Measurements from ENCODE around the gene CCDC63. TPM values are rescaled to one million over a fixed set of nuclear protein-coding genes. Genes with fewer than 3 reads are reported as not detected.

Gene CCDC63
- total RNA-seq, 1 experiment from 2014 or later: not detected

DNA sequence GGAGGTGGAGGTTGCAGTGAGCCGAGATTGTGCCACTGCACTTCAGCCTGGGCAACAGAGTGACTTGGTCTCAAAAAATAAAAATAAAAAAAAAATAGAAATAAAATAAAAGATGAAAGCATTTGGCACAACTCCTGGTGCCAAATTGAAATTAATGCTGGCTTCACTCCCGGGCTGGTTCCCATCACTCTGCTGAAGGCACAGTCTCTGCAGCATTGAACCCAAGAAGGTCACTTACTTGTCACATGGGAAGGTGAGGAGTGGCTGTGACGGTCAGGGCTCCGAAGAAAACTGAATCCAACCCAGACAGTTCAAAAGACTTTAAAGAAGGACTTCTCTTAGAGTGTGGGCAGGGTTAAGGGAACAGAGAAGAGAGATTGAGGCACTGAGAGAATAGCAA is 10.5 kb upstream of the CCDC63 start:
- Histone ChIP-seq H3K27me3 (ENCODE audit: control insufficient read depth, insufficient read depth, low read length) (no peaks in the 10 kb centered on the region), H3K4me1 (ENCODE audit: control insufficient read depth, insufficient read depth, low read length) (no peaks in the 10 kb centered on the region), H3K4me3 (ENCODE audit: low read depth in 2 of 2, low read length in 2 of 2) (no peak overlapping the region), H3K9me3 (ENCODE audit: control insufficient read depth, insufficient read depth, low read depth, low read length) (no peaks in the 10 kb centered on the region), H3K36me3 (ENCODE audit: control insufficient read depth, insufficient read depth, low read length) (no peaks in the 10 kb centered on the region), H3K27ac (ENCODE audit: low read length) (no peak overlapping the region)
- no peak for ATAC-seq
- POLR2A ChIA-PET: no interaction called here
- BruUV-seq (replicated peaks): no TSS peak
- no peak for DNase-seq (ENCODE audit: low read depth, low spot score)
- in situ Hi-C loops (cut with HindIII; ENCODE audit: low pct_unique_long_range_greater_than_20kb, low sequenced_read_pairs) (no loop called here), intact Hi-C loops (cut with micrococcal nuclease; ENCODE audit: unreplicated experiment) (loop anchor here (10.0 kb wide), 1 partner anchor 49 kb away; no protein-coding TSS in a partner anchor)
- TF ChIP-seq TCF7L2 (IDR thresholded peaks at IDR 0.05; ENCODE audit: low read depth, low read length) (no peak), POLR2AphosphoS5 (IDR thresholded peaks at IDR 0.05; ENCODE audit: low read depth, low read length) (no peak), SIN3A (IDR thresholded peaks at IDR 0.05; ENCODE audit: borderline replicate concordance, insufficient read depth, low read depth, low read length) (no peak)
- TF ChIP-seq, protein P1, sequence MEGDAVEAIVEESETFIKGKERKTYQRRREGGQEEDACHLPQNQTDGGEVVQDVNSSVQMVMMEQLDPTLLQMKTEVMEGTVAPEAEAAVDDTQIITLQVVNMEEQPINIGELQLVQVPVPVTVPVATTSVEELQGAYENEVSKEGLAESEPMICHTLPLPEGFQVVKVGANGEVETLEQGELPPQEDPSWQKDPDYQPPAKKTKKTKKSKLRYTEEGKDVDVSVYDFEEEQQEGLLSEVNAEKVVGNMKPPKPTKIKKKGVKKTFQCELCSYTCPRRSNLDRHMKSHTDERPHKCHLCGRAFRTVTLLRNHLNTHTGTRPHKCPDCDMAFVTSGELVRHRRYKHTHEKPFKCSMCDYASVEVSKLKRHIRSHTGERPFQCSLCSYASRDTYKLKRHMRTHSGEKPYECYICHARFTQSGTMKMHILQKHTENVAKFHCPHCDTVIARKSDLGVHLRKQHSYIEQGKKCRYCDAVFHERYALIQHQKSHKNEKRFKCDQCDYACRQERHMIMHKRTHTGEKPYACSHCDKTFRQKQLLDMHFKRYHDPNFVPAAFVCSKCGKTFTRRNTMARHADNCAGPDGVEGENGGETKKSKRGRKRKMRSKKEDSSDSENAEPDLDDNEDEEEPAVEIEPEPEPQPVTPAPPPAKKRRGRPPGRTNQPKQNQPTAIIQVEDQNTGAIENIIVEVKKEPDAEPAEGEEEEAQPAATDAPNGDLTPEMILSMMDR (IDR thresholded peaks at IDR 0.05): no peak
- TF ChIP-seq, protein P2, sequence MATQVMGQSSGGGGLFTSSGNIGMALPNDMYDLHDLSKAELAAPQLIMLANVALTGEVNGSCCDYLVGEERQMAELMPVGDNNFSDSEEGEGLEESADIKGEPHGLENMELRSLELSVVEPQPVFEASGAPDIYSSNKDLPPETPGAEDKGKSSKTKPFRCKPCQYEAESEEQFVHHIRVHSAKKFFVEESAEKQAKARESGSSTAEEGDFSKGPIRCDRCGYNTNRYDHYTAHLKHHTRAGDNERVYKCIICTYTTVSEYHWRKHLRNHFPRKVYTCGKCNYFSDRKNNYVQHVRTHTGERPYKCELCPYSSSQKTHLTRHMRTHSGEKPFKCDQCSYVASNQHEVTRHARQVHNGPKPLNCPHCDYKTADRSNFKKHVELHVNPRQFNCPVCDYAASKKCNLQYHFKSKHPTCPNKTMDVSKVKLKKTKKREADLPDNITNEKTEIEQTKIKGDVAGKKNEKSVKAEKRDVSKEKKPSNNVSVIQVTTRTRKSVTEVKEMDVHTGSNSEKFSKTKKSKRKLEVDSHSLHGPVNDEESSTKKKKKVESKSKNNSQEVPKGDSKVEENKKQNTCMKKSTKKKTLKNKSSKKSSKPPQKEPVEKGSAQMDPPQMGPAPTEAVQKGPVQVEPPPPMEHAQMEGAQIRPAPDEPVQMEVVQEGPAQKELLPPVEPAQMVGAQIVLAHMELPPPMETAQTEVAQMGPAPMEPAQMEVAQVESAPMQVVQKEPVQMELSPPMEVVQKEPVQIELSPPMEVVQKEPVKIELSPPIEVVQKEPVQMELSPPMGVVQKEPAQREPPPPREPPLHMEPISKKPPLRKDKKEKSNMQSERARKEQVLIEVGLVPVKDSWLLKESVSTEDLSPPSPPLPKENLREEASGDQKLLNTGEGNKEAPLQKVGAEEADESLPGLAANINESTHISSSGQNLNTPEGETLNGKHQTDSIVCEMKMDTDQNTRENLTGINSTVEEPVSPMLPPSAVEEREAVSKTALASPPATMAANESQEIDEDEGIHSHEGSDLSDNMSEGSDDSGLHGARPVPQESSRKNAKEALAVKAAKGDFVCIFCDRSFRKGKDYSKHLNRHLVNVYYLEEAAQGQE (IDR thresholded peaks at IDR 0.05; ENCODE audit: insufficient read depth in 1 of 2, low read depth in 2 of 2, low read length in 1 of 2): no peak
- CTCF ChIA-PET: interaction anchor here (0.5 kb wide), 1 partner anchor 205 kb away, joined by 3 read pairs; no protein-coding TSS in a partner anchor

DNA sequence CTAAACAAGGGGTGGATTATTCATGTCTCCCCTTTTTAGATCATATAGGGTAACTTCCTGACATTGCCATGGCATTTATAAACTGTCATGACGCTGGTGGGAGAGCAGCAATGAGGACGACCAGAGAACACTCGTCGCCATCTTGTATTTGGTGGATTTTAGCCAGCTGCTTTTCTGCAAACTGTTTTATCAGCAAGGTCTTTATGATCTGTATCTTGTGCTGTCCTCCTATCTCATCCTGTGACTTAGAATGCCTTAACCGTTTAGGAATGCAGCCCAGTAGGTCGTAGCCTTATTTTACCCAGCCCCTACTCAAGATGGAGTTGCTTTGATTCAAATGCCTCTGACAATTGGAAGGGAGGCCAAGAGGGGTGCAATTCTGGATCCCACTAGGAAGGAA is 5.8 kb upstream of the CCDC63 start:
- TF ChIP-seq, protein P2 (IDR thresholded peaks at IDR 0.05; ENCODE audit: insufficient read depth in 1 of 2, low read depth in 2 of 2, low read length in 1 of 2): no peak
- no peak for TF ChIP-seq POLR2AphosphoS5 (IDR thresholded peaks at IDR 0.05; ENCODE audit: low read depth, low read length)
- TF ChIP-seq TCF7L2 (IDR thresholded peaks at IDR 0.05; ENCODE audit: low read depth, low read length): no peak
- no peak for TF ChIP-seq SIN3A (IDR thresholded peaks at IDR 0.05; ENCODE audit: borderline replicate concordance, insufficient read depth, low read depth, low read length)
- TF ChIP-seq, protein P1 (IDR thresholded peaks at IDR 0.05): no peak
- in situ Hi-C loops (cut with HindIII; ENCODE audit: low pct_unique_long_range_greater_than_20kb, low sequenced_read_pairs): no loop called here
- ChIA-PET CTCF (no interaction called here), POLR2A (no interaction called here)
- ATAC-seq (no peak), DNase-seq (ENCODE audit: low read depth, low spot score) (no peak)
- H3K36me3 ChIP-seq (ENCODE audit: control insufficient read depth, insufficient read depth, low read length): no peaks in the 10 kb centered on the region
- H3K27ac ChIP-seq (ENCODE audit: low read length): no peak overlapping the region
- H3K4me3 ChIP-seq (ENCODE audit: low read depth in 2 of 2, low read length in 2 of 2): no peak overlapping the region
- no peaks in the 10 kb centered on the region for H3K27me3 ChIP-seq (ENCODE audit: control insufficient read depth, insufficient read depth, low read length)
- 0 out of 2 replicates have a peak, but pooled peaks cover 5% of the 10 kb centered on the region for H3K4me1 ChIP-seq (ENCODE audit: control insufficient read depth, insufficient read depth, low read length)
- no TSS peak for BruUV-seq (replicated peaks)
- intact Hi-C loops (cut with micrococcal nuclease; ENCODE audit: unreplicated experiment): no loop called here
- H3K9me3 ChIP-seq (ENCODE audit: control insufficient read depth, insufficient read depth, low read depth, low read length): no peaks in the 10 kb centered on the region

All from Panc1 (cell line).